Left renal pelvis (tissue), 4 donors: ENCODE results near the gene B4GALT2. TPM values are rescaled to one million over a fixed set of nuclear protein-coding genes. Genes with fewer than 3 reads are reported as not detected.

ENCODE experiments used
- DNase-seq, 4 donors: peaks; one replicate each; pipeline ENCODE4 v3.0.0-alpha.2; 2013; ENCODE audit warnings: low read depth in 4 of 4, low spot score in 3 of 4
- polyA plus RNA-seq, 4 donors: library from polyadenylated mRNA; unstranded; fragments of 120-200 nt; gene quantifications; one replicate each; pipeline ENCODE4 v1.2.1, GENCODE V29; 2013; ENCODE audit not compliant: insufficient read length in 4 of 4

Gene B4GALT2
- polyA plus RNA-seq, 4 donors, result 36.3 to 55.4 (median 41.8) TPM

DNA sequence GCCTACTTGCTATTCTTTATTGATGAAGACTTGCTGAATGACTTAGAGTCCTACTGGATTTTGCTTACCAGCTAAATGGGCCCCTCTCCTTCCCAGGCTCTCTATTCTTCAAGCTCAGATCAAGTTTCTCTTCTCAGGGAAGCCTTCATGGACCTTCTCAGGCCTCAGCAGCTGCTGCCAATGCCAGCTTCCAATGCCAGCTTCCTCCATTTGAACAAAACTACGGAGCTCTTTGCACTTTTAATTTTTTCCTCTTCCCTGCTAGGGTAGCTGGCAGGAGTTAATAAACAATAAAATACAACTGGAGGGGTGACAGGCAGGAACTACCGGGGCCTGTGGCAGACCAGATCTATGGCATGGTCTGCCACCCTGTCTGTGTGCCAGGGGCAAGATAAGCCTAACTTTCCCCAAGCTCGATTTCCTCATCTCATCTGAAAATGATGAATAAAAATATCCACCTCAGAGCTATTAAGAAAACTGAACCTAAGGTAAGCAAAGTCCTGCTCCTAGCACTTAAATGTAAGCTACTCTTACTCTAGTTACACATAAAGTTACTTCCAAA, 33.3 kb upstream of the B4GALT2 start:
- no peak for DNase-seq

- peak; percentile 89 to 93 (median 90) for DNase-seq
Observed at GRCh38 chr1:43946236-43947060, 32.6 kb upstream of the B4GALT2 start, which contains the start of gene IPO13. IPO13 (plus strand) TSS chr1:43946950; CDS start chr1:43947601, 651 bp downstream.

GRCh38 chr1:43947061-43947873, 31.7 kb upstream of the B4GALT2 start:
- no peak for DNase-seq

GRCh38 chr1:43947874-43948437, 31.1 kb upstream of the B4GALT2 start:
- no peak for DNase-seq

DNA sequence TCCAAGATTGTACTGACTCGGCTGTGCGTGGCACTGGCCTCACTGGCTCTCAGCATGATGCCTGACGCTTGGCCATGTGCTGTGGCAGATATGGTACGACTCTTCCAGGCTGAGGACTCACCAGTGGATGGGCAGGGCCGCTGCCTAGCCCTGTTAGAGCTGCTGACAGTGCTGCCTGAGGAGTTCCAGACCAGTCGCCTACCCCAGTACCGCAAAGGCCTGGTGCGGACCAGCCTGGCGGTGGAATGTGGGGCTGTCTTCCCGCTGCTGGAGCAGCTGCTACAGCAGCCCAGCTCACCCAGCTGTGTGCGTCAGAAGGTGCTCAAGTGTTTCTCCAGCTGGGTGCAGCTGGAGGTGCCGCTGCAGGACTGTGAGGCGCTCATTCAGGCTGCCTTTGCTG, 29.3 kb upstream of the B4GALT2 start:
- no peak for DNase-seq

- no peak for DNase-seq
Observed at GRCh38 chr1:43951021-43951985, 27.7 kb upstream of the B4GALT2 start.

DNA sequence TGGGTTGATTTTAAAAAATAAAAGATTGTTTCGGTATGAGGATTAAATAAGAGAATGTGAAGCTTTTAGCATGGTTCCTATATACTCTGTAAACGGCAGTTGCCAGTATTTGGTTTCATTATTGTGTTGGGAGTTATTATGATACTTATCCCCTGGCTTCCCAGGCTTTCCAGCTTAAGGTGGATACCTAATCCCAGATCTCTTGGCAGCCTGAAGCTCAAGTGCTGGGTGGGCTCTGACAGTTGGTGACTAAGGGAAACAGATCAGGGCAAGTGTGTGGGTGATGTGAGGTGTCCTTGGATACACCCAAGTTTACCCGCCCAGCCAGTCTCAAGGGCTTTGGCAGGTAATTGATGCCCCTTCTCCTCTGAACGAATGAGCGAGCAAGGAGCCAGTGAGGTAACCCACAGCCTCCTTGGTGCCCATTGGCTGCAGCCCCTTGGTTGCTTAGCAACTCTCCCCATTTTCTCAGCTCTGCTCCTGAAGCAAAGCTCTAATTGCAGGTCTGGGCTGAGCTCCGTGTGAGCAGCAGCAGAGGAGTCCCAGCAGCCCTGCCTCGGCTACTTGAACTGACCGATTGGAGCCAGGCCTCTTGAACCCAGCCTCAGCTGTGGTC, 26.2 kb upstream of the B4GALT2 start:
- DNase-seq, result no peak

- no peak for DNase-seq
Observed at GRCh38 chr1:43953361-43953760, 25.6 kb upstream of the B4GALT2 start.

DNA sequence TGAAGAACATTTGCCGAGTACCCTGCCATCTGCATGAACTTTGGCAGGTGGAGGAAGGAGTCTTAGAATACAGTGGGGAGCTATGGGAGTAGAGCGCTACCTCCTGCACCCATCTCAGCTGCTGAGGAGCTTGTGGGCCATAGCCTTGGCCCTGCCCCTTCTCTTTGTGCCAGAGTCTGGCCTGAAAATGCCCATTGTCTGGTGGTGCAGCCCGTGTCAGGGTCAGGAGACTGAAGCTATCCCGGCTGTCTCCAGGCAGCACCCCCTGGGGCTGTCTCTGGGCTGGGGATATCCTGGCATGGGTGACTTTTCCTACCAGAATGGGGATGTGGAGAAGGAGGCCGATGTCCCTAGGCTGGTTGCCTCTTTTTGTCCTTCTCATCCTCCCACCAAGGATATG, 25.0 kb upstream of the B4GALT2 start:
- DNase-seq, result no peak

GRCh38 chr1:43956234-43956633, 22.8 kb upstream of the B4GALT2 start:
- no peak for DNase-seq

GRCh38 chr1:43957407-43958040, 21.5 kb upstream of the B4GALT2 start:
- DNase-seq, result no peak

GRCh38 chr1:43958351-43959255, 20.4 kb upstream of the B4GALT2 start:
- no peak for DNase-seq

DNA sequence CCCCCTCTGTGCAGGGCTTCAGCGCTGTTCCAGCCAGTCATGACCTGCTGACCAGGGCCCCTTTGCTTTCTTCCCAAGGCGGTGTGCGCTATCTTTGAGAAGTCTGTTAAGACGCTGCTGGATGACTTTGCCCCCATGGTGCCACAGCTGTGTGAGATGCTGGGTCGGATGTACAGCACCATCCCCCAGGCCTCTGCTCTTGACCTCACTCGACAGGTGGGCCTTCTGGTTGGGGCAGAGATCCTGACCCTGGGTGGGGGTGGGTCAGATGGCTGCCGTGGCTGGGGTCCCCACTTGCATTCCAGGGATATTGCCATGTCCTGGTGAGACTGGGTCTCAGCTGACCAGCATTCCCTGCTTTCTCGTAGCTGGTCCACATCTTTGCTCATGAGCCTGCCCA, 18.2 kb upstream of the B4GALT2 start:
- no peak for DNase-seq

DNA sequence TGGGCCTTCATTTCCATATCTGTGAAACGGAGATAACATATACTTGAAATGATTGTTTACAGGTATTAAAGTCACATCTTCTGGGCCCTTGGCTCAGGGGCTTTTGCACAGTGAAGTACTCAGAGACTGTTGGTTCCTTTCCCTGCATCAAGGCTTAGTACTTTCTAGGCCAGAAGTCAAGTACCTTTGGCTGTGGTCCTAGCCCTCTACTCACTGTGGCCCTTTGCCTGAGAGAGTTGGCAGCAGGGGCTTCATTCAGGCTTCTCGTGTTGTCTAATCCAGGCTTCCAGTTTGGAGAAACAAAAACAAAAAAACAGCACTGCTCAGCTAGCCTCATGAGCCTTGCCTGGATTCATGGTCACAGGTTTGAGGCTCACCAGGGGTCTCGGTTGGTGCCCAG, 17.3 kb upstream of the B4GALT2 start:
- no peak for DNase-seq

DNA sequence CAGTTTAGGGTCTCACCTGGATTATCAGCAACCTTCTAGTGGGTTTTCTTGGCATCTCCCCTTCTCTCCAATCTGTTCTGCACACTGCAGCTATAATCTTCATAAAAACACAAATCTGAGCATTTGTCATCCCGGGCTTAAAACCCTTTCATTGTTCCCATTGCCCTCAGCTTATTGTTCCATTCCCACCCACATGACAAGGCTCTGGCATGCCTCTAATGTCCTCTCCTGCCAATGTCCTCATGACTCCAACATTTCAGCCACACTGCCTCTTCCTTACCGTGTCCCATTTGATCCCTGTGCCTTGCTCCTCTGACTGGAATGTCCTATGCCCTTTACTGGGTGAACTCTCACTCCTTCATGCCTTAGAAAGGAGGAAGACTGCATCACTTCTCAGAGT, 16.7 kb upstream of the B4GALT2 start:
- DNase-seq, result no peak

DNA sequence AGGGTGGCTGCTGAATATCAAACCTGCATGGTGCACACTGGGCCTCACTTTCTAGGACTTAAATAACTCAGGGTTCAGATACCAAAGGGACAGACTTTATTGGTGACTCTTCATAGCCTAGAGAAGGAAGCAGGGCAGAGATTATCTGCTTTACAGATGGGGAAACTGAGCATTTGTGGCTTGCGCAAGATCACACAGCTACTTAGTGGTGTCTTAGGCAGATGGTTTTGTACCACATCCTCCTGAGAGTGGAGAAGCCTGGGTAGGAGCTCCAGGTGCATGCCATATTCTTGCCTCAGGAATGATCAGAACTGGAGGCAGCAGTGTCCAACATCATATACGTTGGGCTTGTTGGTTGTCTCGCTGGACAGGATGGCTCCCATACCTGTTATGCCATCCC, 16.0 kb upstream of the B4GALT2 start:
- no peak for DNase-seq

GRCh38 chr1:43963890-43964289, 15.1 kb upstream of the B4GALT2 start:
- DNase-seq, result no peak

DNA sequence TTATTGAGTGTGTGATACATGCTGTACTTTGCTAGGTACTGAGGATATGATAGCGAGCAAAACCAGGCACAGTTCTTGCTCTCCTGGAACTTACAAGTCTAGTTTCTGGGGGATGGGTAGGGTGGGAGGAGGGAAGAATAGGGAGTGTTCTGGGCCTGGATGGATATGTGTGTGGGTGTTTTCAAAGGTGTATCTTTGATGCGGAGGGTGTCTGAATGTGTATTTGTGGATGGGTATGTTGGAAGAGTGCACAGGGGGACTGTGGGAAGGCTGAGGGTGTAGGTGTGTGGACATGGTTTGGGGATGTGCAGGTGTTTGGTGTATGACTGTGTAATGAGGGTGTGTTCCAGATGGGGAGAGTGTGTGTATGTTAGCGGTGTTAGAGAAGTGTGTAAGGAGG, 13.7 kb upstream of the B4GALT2 start:
- DNase-seq, result no peak
